Activated CD8-positive, alpha-beta T cell treated with anti-CD3 and anti-CD28 coated beads for 36 hours (primary cell): ENCODE results near the gene DAAM2. TPM values are rescaled to one million over a fixed set of nuclear protein-coding genes. Genes with fewer than 3 reads are reported as not detected.

Source experiments
- ATAC-seq: fragments of 200-7000 bp; cut with Tn5 transposase; one replicate; pipeline ENCODE4 v1.10.0; 2021; ENCODE audit warnings: mild to moderate bottlenecking, moderate library complexity
- CTCF ChIA-PET: fragments of 350-600 bp; sonication (Branson Sonifier 250); formaldehyde crosslinking; loops from one replicate; lab custom pipeline; 2021; ENCODE audit warnings: antibody characterized with exemption; lab: Charles Lee
- POLR2A ChIA-PET: fragments of 350-600 bp; sonication (Branson Sonifier 250); formaldehyde crosslinking; loops from one replicate; lab custom pipeline; 2021; ENCODE audit warnings: antibody characterized with exemption; lab: Charles Lee
- DNase-seq: peaks from one replicate; pipeline ENCODE4 v3.0.0-alpha.2; 2020
- H3K27ac Mint-ChIP-seq: one replicate; pipeline ENCODE4 v1.8.0; 2021; ENCODE audit warnings: mild to moderate bottlenecking, mixed read lengths
- H3K27me3 Mint-ChIP-seq: one replicate; pipeline ENCODE4 v1.8.0; 2021; ENCODE audit warnings: mixed read lengths
- H3K36me3 Mint-ChIP-seq: one replicate; pipeline ENCODE4 v1.8.0; 2021; ENCODE audit warnings: low read depth, mixed read lengths
- H3K4me1 Mint-ChIP-seq: one replicate; pipeline ENCODE4 v1.8.0; 2021; ENCODE audit warnings: low read depth, mixed read lengths
- H3K4me3 Mint-ChIP-seq: one replicate; pipeline ENCODE4 v1.8.0; 2021; ENCODE audit warnings: mild to moderate bottlenecking, moderate library complexity, mixed read lengths
- H3K9me3 Mint-ChIP-seq: one replicate; pipeline ENCODE4 v1.8.0; 2021; ENCODE audit warnings: mixed read lengths
- intact Hi-C: fragments of 100-400 bp; cut with micrococcal nuclease; formaldehyde crosslinking; loops from one replicate; pipeline ENCODE4 v1.10.0; 2022
- total RNA-seq, 2 experiments: library from RNA; stranded (reverse); gene quantifications; one replicate each; pipeline ENCODE4 v1.2.3, GENCODE V29; 2021
- TF ChIP-seq, protein P1 (sequence below): fragments of 200-600 bp; IDR thresholded peaks from one replicate; pipeline ENCODE4 v1.8.0; 2022; ENCODE audit warnings: antibody characterized with exemption, mild to moderate bottlenecking

Gene DAAM2
- total RNA-seq, 2 experiments from 2014 or later, result not detected

DNA sequence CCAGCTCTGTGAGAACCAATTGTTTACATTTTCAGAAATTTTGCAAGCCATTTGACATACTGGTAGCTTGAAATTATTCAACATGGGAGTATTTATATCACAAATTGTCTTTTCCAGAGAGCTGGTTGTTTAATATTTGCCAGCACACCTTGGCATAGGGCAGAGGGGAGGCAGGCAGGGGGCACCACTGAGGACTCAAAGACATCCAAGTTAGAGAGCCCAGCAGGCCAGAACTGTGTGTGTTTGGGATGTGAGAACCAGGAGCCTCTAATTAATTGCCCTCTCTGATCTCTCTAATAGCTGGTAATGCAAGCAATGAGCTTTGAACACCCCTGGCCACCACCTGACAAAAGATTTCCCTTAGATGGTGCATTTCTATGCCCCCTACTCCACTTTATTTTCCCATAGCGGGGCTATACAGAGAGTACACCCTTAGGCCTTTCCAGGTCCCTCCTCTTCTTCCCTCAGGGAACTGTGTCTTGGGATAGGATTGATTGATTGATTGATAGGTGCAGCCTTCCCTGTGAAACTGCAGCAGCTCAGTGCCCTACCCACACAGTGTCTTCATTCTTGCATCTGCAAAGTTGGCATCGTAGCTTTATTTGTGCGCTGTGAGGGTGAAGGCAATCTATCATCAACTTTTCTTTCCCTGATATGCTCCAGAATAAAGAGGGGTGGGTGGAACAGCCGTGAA, 112.9 kb downstream of the DAAM2 start:
- Mint-ChIP-seq H3K9me3 (no peaks in the 10 kb centered on the region), H3K4me3 (no peak overlapping the region), H3K36me3 (no peaks in the 10 kb centered on the region), H3K4me1 (no peaks in the 10 kb centered on the region), H3K27ac (no peak overlapping the region), H3K27me3 (no peaks in the 10 kb centered on the region)
- ATAC-seq (no peak), DNase-seq (no peak)
- intact Hi-C loops, result no loop called here
- ChIA-PET CTCF (no interaction called here), POLR2A (no interaction called here)
- TF ChIP-seq, protein P1, sequence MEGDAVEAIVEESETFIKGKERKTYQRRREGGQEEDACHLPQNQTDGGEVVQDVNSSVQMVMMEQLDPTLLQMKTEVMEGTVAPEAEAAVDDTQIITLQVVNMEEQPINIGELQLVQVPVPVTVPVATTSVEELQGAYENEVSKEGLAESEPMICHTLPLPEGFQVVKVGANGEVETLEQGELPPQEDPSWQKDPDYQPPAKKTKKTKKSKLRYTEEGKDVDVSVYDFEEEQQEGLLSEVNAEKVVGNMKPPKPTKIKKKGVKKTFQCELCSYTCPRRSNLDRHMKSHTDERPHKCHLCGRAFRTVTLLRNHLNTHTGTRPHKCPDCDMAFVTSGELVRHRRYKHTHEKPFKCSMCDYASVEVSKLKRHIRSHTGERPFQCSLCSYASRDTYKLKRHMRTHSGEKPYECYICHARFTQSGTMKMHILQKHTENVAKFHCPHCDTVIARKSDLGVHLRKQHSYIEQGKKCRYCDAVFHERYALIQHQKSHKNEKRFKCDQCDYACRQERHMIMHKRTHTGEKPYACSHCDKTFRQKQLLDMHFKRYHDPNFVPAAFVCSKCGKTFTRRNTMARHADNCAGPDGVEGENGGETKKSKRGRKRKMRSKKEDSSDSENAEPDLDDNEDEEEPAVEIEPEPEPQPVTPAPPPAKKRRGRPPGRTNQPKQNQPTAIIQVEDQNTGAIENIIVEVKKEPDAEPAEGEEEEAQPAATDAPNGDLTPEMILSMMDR, result no peak

DNA sequence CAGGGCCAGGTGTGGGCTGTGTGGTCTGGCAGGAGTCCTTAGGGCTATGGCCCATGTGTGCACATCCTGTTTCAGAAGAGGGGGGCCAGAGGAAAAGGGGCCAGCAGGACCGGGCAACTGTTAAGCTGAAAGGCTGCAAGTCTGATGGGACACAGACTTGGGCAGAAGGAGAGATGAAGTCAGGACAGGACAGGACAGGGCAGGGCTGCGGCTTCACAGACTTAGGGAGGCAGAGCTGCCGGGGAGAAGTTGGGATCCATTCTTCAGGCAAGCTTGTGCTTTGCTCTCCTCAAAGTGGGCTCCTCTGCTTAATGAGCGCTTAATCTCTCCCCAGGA, 113.4 kb downstream of the DAAM2 start:
- POLR2A ChIA-PET, result no interaction called here
- CTCF ChIA-PET, result no interaction called here

DNA sequence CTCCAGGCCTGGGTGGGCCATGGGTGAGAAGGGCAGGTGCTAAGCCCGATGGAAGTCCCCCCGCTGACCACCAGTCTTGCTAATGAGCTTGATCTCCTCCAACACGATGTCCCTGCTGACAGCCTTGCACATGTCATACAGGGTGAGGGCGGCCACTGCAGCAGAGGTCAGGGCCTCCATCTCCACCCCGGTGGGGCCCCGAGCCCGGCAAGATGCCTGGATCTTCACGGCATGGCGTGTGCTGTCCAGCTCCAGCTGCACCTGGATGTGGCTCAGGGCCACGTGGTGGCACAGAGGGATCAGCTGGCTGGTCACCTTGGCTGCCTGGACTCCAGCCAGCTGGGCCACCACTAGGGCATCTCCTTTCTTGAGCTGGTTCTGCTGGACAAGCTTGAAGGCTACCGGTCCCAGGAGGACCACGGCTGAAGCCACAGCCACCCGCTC, 114.2 kb downstream of the DAAM2 start:
- TF ChIP-seq, protein P1, result no peak
- intact Hi-C loops, result no loop called here
- no peak for DNase-seq
- no peaks in the 10 kb centered on the region for H3K36me3 Mint-ChIP-seq
- no peaks in the 10 kb centered on the region for H3K9me3 Mint-ChIP-seq
- H3K27me3 Mint-ChIP-seq, result no peaks in the 10 kb centered on the region
- no peak overlapping the region for H3K4me3 Mint-ChIP-seq
- no peak overlapping the region for H3K27ac Mint-ChIP-seq
- ChIA-PET CTCF (no interaction called here), POLR2A (no interaction called here)
- no peaks in the 10 kb centered on the region for H3K4me1 Mint-ChIP-seq
- ATAC-seq, result no peak

More for the DNA sequence above, 113.4 kb downstream of the DAAM2 start:
- no peak overlapping the region for H3K27ac Mint-ChIP-seq
- TF ChIP-seq, protein P1, result no peak
- ATAC-seq, result no peak
- H3K27me3 Mint-ChIP-seq, result no peaks in the 10 kb centered on the region
- H3K4me3 Mint-ChIP-seq, result no peak overlapping the region
- no peaks in the 10 kb centered on the region for H3K36me3 Mint-ChIP-seq
- intact Hi-C loops, result no loop called here
- no peak for DNase-seq
- H3K9me3 Mint-ChIP-seq, result no peaks in the 10 kb centered on the region
- no peaks in the 10 kb centered on the region for H3K4me1 Mint-ChIP-seq

DNA sequence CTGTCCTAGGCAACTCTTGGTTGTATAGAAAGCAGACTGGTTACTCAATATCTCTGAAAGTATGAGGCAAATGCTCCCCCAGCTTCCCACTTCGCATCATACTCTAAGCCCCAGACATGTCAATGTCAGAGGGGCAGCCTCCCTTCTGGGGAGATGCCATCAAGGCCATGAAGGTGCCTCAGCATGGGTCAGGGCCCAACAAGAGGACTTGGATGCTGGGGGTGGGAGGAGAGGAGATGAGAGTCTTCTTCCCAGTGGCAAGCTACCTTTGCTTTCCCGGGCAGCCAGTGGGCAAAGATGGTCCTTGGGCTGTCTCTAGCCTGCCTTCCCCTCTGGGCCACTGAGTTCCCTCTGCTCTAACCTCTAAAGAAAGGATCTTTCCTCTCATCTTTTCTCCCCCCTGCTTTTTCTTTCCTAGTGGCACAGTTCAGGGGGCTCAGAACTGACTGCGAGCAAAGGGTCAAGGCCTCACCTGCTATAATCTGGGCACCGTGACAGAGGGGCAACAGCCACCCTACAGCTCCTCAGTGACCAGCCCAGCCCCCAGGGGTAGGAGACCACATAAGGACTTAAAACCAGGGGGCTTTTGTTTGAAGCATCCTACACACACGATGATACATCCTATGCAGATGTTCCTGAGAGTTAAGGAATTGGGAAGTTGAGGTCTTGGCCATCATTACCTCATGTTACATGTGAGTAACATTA, 115.8 kb downstream of the DAAM2 start:
- intact Hi-C loops, result no loop called here
- ATAC-seq (no peak), DNase-seq (no peak)
- no peaks in the 10 kb centered on the region for H3K36me3 Mint-ChIP-seq
- H3K4me1 Mint-ChIP-seq, result no peaks in the 10 kb centered on the region
- POLR2A ChIA-PET, result no interaction called here
- no peaks in the 10 kb centered on the region for H3K27me3 Mint-ChIP-seq
- no peak overlapping the region for H3K4me3 Mint-ChIP-seq
- CTCF ChIA-PET, result no interaction called here
- no peak overlapping the region for H3K27ac Mint-ChIP-seq
- no peaks in the 10 kb centered on the region for H3K9me3 Mint-ChIP-seq
- TF ChIP-seq, protein P1, result no peak
